Hepatocyte (in vitro differentiated cells): ENCODE data around the gene SAPCD1.

Source experiments
- EZH2 ChIP-seq: fragments of 200-600 bp; sonication (generic); IDR thresholded peaks from 2 replicates; pipeline ENCODE4 v1.6.1; 2016; ENCODE audit warnings: antibody characterized with exemption, mild to moderate bottlenecking, borderline replicate concordance
- EZH2phosphoT487 ChIP-seq: fragments of 200-600 bp; sonication (generic); IDR thresholded peaks from one replicate; pipeline ENCODE4 v1.6.1; 2018; ENCODE audit warnings: antibody characterized with exemption, mild to moderate bottlenecking, low read depth, moderate library complexity; ENCODE audit not compliant: unreplicated experiment, severe bottlenecking
- TF ChIP-seq, protein P1 (sequence below): fragments of 200-600 bp; sonication (generic); IDR thresholded peaks from 2 replicates; pipeline ENCODE4 v1.5.1; 2016; ENCODE audit warnings: antibody characterized with exemption, mild to moderate bottlenecking; ENCODE audit not compliant: poor library complexity

GRCh38 chr6:31784098-31784925 is 21.9 kb downstream of the SAPCD1 start:
- TF ChIP-seq EZH2phosphoT487 (no peak), EZH2 (no peak)
- TF ChIP-seq, protein P1, sequence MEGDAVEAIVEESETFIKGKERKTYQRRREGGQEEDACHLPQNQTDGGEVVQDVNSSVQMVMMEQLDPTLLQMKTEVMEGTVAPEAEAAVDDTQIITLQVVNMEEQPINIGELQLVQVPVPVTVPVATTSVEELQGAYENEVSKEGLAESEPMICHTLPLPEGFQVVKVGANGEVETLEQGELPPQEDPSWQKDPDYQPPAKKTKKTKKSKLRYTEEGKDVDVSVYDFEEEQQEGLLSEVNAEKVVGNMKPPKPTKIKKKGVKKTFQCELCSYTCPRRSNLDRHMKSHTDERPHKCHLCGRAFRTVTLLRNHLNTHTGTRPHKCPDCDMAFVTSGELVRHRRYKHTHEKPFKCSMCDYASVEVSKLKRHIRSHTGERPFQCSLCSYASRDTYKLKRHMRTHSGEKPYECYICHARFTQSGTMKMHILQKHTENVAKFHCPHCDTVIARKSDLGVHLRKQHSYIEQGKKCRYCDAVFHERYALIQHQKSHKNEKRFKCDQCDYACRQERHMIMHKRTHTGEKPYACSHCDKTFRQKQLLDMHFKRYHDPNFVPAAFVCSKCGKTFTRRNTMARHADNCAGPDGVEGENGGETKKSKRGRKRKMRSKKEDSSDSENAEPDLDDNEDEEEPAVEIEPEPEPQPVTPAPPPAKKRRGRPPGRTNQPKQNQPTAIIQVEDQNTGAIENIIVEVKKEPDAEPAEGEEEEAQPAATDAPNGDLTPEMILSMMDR, result no peak
